Prostate gland (tissue), 2 donors: ENCODE results near the gene ZMYM4. TPM values are rescaled to one million over a fixed set of nuclear protein-coding genes. Genes with fewer than 3 reads are reported as not detected.

Experiments used
- DNase-seq: peaks from one replicate; pipeline ENCODE4 v3.0.0-alpha.2; 2019; ENCODE audit warnings: low spot score
- H3K27ac ChIP-seq, 2 donors: fragments of 200-600 bp; sonication (generic); 2 replicates each; pipeline ENCODE4 v1.5.1; 2017 to 2019
- H3K27me3 ChIP-seq: fragments of 200-600 bp; sonication (generic); replicated peaks from 2 replicates; pipeline ENCODE4 v1.5.1; 2019; ENCODE audit not compliant: insufficient read depth
- H3K36me3 ChIP-seq, 2 donors: fragments of 200-600 bp; sonication (generic); 1 replicate in 1 of 2; 2 replicates in 1 of 2; pipeline versions ENCODE4 v1.5.1 to v1.8.1; 2017 to 2019
- H3K4me1 ChIP-seq: fragments of 200-600 bp; sonication (generic); replicated peaks from 2 replicates; pipeline ENCODE4 v1.5.1; 2019
- H3K4me3 ChIP-seq, 2 donors: fragments of 200-600 bp; sonication (generic); 2 replicates each; pipeline ENCODE4 v1.5.1; 2017 to 2019
- H3K9me3 ChIP-seq: fragments of 200-600 bp; sonication (generic); 2 replicates; pipeline ENCODE4 v1.5.1; 2017
- POLR2A ChIP-seq: fragments of 450-650 bp; IDR thresholded peaks from one replicate; pipeline ENCODE4 v1.6.1; 2016; ENCODE audit warnings: antibody characterized with exemption, mild to moderate bottlenecking
- POLR2AphosphoS5 ChIP-seq: sonication (generic); formaldehyde crosslinking; IDR thresholded peaks from one replicate; pipeline ENCODE4 v1.6.1; 2017; ENCODE audit warnings: antibody characterized with exemption
- WGBS: methylation state at CpG from one replicate; pipeline ENCODE4 v1.1.5; 2018; 5-methylcytosine and 5-hydroxymethylcytosine counted together
- intact Hi-C: fragments of 100-400 bp; cut with DNase I; formaldehyde crosslinking; loops from one replicate; pipeline ENCODE4 v1.14.2; 2022
- total RNA-seq, 2 donors: library from RNA; depleted of rRNA; stranded (reverse); fragments of >200 nt; gene quantifications; one replicate each; pipeline ENCODE4 v1.1.0, GENCODE V29; 2016
- TF ChIP-seq, protein P1 (sequence below), 4 experiments: fragments of 200-600 bp in 2 of 4; fragments of 450-650 bp in 2 of 4; sonication (generic) in 2 of 4; IDR thresholded peaks; 1 replicate in 3 of 4; 2 replicates in 1 of 4; pipeline ENCODE4 v1.5.1; 2016 to 2019; ENCODE audit warnings: antibody characterized with exemption in 4 of 4, mild to moderate bottlenecking in 2 of 4, moderate library complexity in 2 of 4

ZMYM4 gene
- total RNA-seq, 2 donors from 2014 or later = 34.9 to 42.1 TPM

- no peaks in the 10 kb centered on the region for H3K4me1 ChIP-seq
- no peaks in the 10 kb centered on the region for H3K9me3 ChIP-seq
- H3K36me3 ChIP-seq = no peaks in the 10 kb centered on the region
- no peak overlapping the region for H3K27ac ChIP-seq
- DNase-seq = no peak
- TF ChIP-seq POLR2A (no peak), POLR2AphosphoS5 (no peak)
- TF ChIP-seq, protein P1, sequence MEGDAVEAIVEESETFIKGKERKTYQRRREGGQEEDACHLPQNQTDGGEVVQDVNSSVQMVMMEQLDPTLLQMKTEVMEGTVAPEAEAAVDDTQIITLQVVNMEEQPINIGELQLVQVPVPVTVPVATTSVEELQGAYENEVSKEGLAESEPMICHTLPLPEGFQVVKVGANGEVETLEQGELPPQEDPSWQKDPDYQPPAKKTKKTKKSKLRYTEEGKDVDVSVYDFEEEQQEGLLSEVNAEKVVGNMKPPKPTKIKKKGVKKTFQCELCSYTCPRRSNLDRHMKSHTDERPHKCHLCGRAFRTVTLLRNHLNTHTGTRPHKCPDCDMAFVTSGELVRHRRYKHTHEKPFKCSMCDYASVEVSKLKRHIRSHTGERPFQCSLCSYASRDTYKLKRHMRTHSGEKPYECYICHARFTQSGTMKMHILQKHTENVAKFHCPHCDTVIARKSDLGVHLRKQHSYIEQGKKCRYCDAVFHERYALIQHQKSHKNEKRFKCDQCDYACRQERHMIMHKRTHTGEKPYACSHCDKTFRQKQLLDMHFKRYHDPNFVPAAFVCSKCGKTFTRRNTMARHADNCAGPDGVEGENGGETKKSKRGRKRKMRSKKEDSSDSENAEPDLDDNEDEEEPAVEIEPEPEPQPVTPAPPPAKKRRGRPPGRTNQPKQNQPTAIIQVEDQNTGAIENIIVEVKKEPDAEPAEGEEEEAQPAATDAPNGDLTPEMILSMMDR (IDR thresholded peaks at IDR 0.05) = no peak
- intact Hi-C loops = no loop called here
- no peak overlapping the region for H3K4me3 ChIP-seq
- no peaks in the 10 kb centered on the region for H3K27me3 ChIP-seq
- WGBS = 94% methylated on average over 5 of the region's 5 CpGs
These were observed 21.3 kb upstream of the ZMYM4 start for GRCh38 chr1:35247256-35247655.

GRCh38 chr1:35253941-35254340 is 14.6 kb upstream of the ZMYM4 start:
- Histone ChIP-seq H3K4me1 (no peaks in the 10 kb centered on the region), H3K9me3 (no peaks in the 10 kb centered on the region), H3K27me3 (no peaks in the 10 kb centered on the region), H3K4me3 (no peak overlapping the region), H3K36me3 (no peaks in the 10 kb centered on the region), H3K27ac (no peak overlapping the region)
- DNase-seq = no peak
- 94% methylated on average over 2 of the region's 2 CpGs for WGBS
- TF ChIP-seq POLR2AphosphoS5 (no peak), POLR2A (no peak)
- TF ChIP-seq, protein P1 (IDR thresholded peaks at IDR 0.05) = no peak
- intact Hi-C loops = no loop called here

GRCh38 chr1:35255276-35255675 is 13.2 kb upstream of the ZMYM4 start:
- Histone ChIP-seq H3K4me1 (no peaks in the 10 kb centered on the region), H3K9me3 (no peaks in the 10 kb centered on the region), H3K27ac (no peak overlapping the region), H3K27me3 (no peaks in the 10 kb centered on the region), H3K4me3 (no peak overlapping the region), H3K36me3 (no peaks in the 10 kb centered on the region)
- intact Hi-C loops = no loop called here
- DNase-seq = no peak
- TF ChIP-seq, protein P1 (IDR thresholded peaks at IDR 0.05) = no peak
- no peak for TF ChIP-seq POLR2AphosphoS5
- no peak for TF ChIP-seq POLR2A
- 80% methylated on average over 4 of the region's 4 CpGs for WGBS

- Histone ChIP-seq H3K9me3 (no peaks in the 10 kb centered on the region), H3K27ac (no peak overlapping the region), H3K36me3 (no peaks in the 10 kb centered on the region), H3K4me3 (no peak overlapping the region), H3K4me1 (no peaks in the 10 kb centered on the region), H3K27me3 (no peaks in the 10 kb centered on the region)
- TF ChIP-seq POLR2AphosphoS5 (no peak), POLR2A (no peak)
- TF ChIP-seq, protein P1 (IDR thresholded peaks at IDR 0.05) = no peak
- no peak for DNase-seq
- WGBS = 100% methylated on average over 1 of the region's 1 CpG
- intact Hi-C loops = no loop called here
These were observed 8.9 kb upstream of the ZMYM4 start for GRCh38 chr1:35259561-35259960.

DNA sequence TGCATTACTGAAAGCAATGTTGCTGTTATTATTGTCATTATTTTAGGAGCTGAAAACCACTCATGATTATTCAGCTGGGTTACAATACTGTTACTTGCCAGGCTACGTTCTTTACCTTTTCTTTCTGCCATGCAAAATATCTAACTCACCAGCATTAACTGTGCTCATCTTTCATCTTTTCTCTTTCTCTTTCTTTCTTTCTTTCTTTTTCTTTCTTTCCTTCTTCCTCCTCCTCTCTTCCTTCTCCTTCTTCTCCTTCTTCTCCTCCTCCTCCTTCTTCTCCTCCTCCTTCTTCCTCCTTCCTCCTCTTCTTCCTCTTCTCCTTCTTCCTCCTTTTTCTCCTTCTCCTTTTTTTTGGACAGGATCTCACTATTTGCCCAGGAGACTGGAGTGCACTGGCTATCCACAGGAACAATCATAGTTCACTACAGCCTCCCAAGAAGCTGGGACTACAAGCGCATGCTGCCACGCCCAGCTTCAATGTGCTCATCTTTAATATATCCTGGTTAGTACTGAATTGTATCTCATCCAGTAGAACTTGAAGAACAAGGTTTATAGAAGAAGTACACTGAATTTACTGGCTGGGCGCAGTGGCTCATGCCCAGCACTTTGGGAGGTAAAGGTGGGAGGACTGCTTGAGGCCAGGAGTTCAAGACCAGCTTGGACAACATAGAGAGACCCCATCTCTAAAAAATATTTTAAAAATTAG is 6.9 kb upstream of the ZMYM4 start:
- H3K27me3 ChIP-seq = no peaks in the 10 kb centered on the region
- TF ChIP-seq POLR2A (no peak), POLR2AphosphoS5 (peak; percentile 84)
- peaks cover 3% of the 10 kb centered on the region for H3K4me1 ChIP-seq
- no peaks in the 10 kb centered on the region for H3K36me3 ChIP-seq
- H3K27ac ChIP-seq = no peak overlapping the region
- peak; percentile 54 for DNase-seq
- no peak overlapping the region for H3K4me3 ChIP-seq
- intact Hi-C loops = no loop called here
- no peaks in the 10 kb centered on the region for H3K9me3 ChIP-seq
- 69% methylated on average over 4 of the region's 4 CpGs for WGBS
